Tibial artery (tissue), 4 donors: ENCODE results near the gene TNC.

Experiments used
- DNase-seq, 2 donors: peaks; one replicate each; pipeline ENCODE4 v3.0.0-alpha.2; 2019
- H3K27ac ChIP-seq, 2 donors: fragments of 200-600 bp; sonication (generic) in 1 of 2; 1 replicate in 1 of 2; 2 replicates in 1 of 2; pipeline ENCODE4 v1.5.1; 2018 to 2019; ENCODE audit warnings: mild to moderate bottlenecking in 1 of 2
- H3K27me3 ChIP-seq, 2 donors: fragments of 200-600 bp; sonication (generic) in 1 of 2; one replicate each; pipeline versions ENCODE4 v1.5.1 to v1.6.0; 2016 to 2019
- H3K36me3 ChIP-seq, 3 donors: fragments of 200-600 bp; sonication (generic) in 2 of 3; one replicate each; pipeline ENCODE4 v1.5.1; 2016 to 2019; ENCODE audit warnings: mild to moderate bottlenecking in 2 of 3
- H3K4me1 ChIP-seq, 4 donors: fragments of 200-600 bp; sonication (generic) in 2 of 4; 1 replicate in 3 of 4; 2 replicates in 1 of 4; pipeline ENCODE4 v1.5.1; 2016 to 2019
- H3K4me3 ChIP-seq, 2 donors: fragments of 200-600 bp; sonication (generic) in 1 of 2; 1 replicate in 1 of 2; 2 replicates in 1 of 2; pipeline ENCODE4 v1.5.1; 2018 to 2019; ENCODE audit warnings: mild to moderate bottlenecking in 2 of 2
- H3K9me3 ChIP-seq, 3 donors: fragments of 200-600 bp; sonication (generic) in 1 of 3; one replicate each; pipeline ENCODE4 v1.5.1; 2016 to 2019
- intact Hi-C: fragments of 100-400 bp; cut with DNase I; formaldehyde crosslinking; loops from one replicate; pipeline ENCODE4 v1.15.0; 2023; ENCODE audit warnings: low total_unique reads
- TF ChIP-seq, protein P1 (sequence below), 2 experiments: fragments of 200-600 bp in 1 of 2; fragments of 450-650 bp in 1 of 2; IDR thresholded peaks; one replicate each; pipeline ENCODE4 v1.5.1; 2017 to 2019; ENCODE audit warnings: antibody characterized with exemption in 2 of 2, mild to moderate bottlenecking in 1 of 2, moderate library complexity in 1 of 2

Gene TNC

GRCh38 chr9:114989600-114990410, 128.2 kb downstream of the TNC start:
- Histone ChIP-seq H3K4me3 (no peak overlapping the region), H3K4me1 (no peaks in the 10 kb centered on the region), H3K27ac (no peak overlapping the region), H3K9me3 (no peaks in the 10 kb centered on the region), H3K27me3 (peaks cover 0 to 4% of the 10 kb centered on the region in 2 donors), H3K36me3 (no peaks in the 10 kb centered on the region)
- DNase-seq, result no peak
- TF ChIP-seq, protein P1, sequence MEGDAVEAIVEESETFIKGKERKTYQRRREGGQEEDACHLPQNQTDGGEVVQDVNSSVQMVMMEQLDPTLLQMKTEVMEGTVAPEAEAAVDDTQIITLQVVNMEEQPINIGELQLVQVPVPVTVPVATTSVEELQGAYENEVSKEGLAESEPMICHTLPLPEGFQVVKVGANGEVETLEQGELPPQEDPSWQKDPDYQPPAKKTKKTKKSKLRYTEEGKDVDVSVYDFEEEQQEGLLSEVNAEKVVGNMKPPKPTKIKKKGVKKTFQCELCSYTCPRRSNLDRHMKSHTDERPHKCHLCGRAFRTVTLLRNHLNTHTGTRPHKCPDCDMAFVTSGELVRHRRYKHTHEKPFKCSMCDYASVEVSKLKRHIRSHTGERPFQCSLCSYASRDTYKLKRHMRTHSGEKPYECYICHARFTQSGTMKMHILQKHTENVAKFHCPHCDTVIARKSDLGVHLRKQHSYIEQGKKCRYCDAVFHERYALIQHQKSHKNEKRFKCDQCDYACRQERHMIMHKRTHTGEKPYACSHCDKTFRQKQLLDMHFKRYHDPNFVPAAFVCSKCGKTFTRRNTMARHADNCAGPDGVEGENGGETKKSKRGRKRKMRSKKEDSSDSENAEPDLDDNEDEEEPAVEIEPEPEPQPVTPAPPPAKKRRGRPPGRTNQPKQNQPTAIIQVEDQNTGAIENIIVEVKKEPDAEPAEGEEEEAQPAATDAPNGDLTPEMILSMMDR (IDR thresholded peaks at IDR 0.05), result no peak
- intact Hi-C loops, result no loop called here

- H3K36me3 ChIP-seq, result no peaks in the 10 kb centered on the region
- H3K4me3 ChIP-seq, result no peak overlapping the region
- intact Hi-C loops, result no loop called here
- TF ChIP-seq, protein P1 (IDR thresholded peaks at IDR 0.05), result no peak
- peaks cover 0 to 2% of the 10 kb centered on the region in 2 donors for H3K27me3 ChIP-seq
- no peak for DNase-seq
- H3K27ac ChIP-seq, result no peak overlapping the region
- H3K9me3 ChIP-seq, result no peaks in the 10 kb centered on the region
- H3K4me1 ChIP-seq, result no peaks in the 10 kb centered on the region
Observed at GRCh38 chr9:114988962-114989599, 128.9 kb downstream of the TNC start.

DNA sequence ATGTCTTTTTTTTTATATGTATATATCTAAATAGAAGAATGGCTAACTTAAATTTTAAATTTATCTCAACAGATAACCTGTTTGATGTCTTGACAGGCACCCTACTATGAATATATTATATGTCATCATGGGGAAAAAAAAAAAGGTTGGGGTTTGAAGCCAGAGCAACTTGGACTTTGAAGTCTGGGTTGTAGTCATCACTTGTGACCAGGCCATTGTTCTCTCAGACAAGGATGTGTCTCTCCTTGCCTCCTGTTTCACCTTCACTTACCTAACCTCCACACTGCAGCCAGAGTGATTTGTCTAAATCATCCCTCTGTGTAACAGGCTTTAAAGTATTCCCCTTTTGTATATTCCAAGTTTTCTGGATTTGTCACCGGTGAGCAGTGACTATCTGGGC, 130.8 kb downstream of the TNC start:
- DNase-seq, result no peak
- Histone ChIP-seq H3K27ac (no peak overlapping the region), H3K4me1 (no peaks in the 10 kb centered on the region), H3K27me3 (peaks cover 0 to 2% of the 10 kb centered on the region in 2 donors), H3K4me3 (no peak overlapping the region), H3K9me3 (no peaks in the 10 kb centered on the region), H3K36me3 (no peaks in the 10 kb centered on the region)
- TF ChIP-seq, protein P1 (IDR thresholded peaks at IDR 0.05), result no peak
- intact Hi-C loops, result no loop called here

GRCh38 chr9:114985959-114986501, 131.9 kb downstream of the TNC start:
- Histone ChIP-seq H3K36me3 (no peaks in the 10 kb centered on the region), H3K27me3 (peaks cover 0 to 2% of the 10 kb centered on the region in 2 donors), H3K4me3 (no peak overlapping the region), H3K9me3 (no peaks in the 10 kb centered on the region), H3K27ac (no peak overlapping the region), H3K4me1 (no peaks in the 10 kb centered on the region)
- DNase-seq, result no peak
- TF ChIP-seq, protein P1 (IDR thresholded peaks at IDR 0.05), result no peak
- intact Hi-C loops, result no loop called here

DNA sequence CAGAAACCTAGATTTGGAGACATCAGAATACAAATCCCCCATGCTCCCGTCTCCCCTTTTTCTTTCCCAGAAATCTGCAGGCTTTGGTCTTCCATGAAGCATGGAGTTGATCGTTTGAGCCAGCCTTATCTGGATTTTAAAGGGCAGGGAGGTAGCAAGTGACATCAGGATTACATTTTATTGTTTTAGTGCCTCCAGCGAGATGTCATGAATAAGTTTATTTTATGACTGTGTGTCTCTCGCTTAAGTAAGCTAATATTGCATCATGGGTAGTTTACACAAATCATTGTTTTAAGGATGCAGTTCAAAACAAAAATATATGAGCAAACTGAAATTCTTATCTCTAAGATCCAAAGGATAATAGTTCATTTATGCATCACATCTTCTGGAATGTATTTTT, 136.9 kb downstream of the TNC start:
- no peaks in the 10 kb centered on the region for H3K4me1 ChIP-seq
- intact Hi-C loops, result no loop called here
- H3K4me3 ChIP-seq, result no peak overlapping the region
- no peak for DNase-seq
- H3K36me3 ChIP-seq, result no peaks in the 10 kb centered on the region
- H3K27me3 ChIP-seq, result peaks cover 0 to 2% of the 10 kb centered on the region in 2 donors
- H3K9me3 ChIP-seq, result no peaks in the 10 kb centered on the region
- TF ChIP-seq, protein P1 (IDR thresholded peaks at IDR 0.05), result no peak
- no peak overlapping the region for H3K27ac ChIP-seq
